B cell (primary cell): Measurements from ENCODE around the gene PKMYT1. TPM values are rescaled to one million over a fixed set of nuclear protein-coding genes. Genes with fewer than 3 reads are reported as not detected.

Experiments
- ATAC-seq: fragments of 200-7000 bp; cut with Tn5 transposase; one replicate; pipeline ENCODE4 v1.10.0; 2021; ENCODE audit warnings: low read depth, mild to moderate bottlenecking, moderate number of reproducible peaks, moderate library complexity
- CTCF ChIA-PET: fragments of 350-600 bp; sonication (Branson Sonifier 250); formaldehyde crosslinking; loops from one replicate; lab custom pipeline; 2021; ENCODE audit warnings: antibody characterized with exemption, inconsistent platforms; lab: Charles Lee
- POLR2A ChIA-PET: fragments of 350-600 bp; sonication (Branson Sonifier 250); formaldehyde crosslinking; loops from one replicate; lab custom pipeline; 2021; ENCODE audit warnings: antibody characterized with exemption; lab: Charles Lee
- DNase-seq: peaks from one replicate; pipeline ENCODE4 v3.0.0; 2013
- H2AFZ ChIP-seq: 2 replicates; pipeline ENCODE4 v1.6.1; 2012; ENCODE audit warnings: mild to moderate bottlenecking, low read depth, low read length; ENCODE audit not compliant: insufficient read depth, poor library complexity, severe bottlenecking
- H3K27ac ChIP-seq, 2 donors: 1 replicate in 1 of 2; 2 replicates in 1 of 2; pipeline ENCODE4 v1.5.1; 2012 to 2013; ENCODE audit warnings: low read length in 2 of 2, mild to moderate bottlenecking in 2 of 2, moderate library complexity in 1 of 2
- H3K27me3 ChIP-seq, 4 experiments: fragments of 200-600 bp in 1 of 4; sonication (generic) in 1 of 4; replicated peaks in 1 of 4; 1 replicate in 2 of 4; 2 replicates in 2 of 4; pipeline versions ENCODE4 v1.6.1 to v1.7.0; 2013 to 2016; ENCODE audit warnings: low read length in 3 of 4, mild to moderate bottlenecking in 2 of 4, mixed read lengths in 1 of 4, moderate library complexity in 1 of 4; ENCODE audit not compliant: insufficient read depth in 4 of 4, control insufficient read depth in 3 of 4; ENCODE audit errors: control extremely low read depth in 1 of 4
- H3K36me3 ChIP-seq, 2 experiments: replicated peaks in 1 of 2; 1 replicate in 1 of 2; 2 replicates in 1 of 2; pipeline versions ENCODE4 v1.6.1 to v1.7.1; 2013; ENCODE audit warnings: low read length in 1 of 2; ENCODE audit not compliant: insufficient read depth in 2 of 2, control insufficient read depth in 1 of 2; ENCODE audit errors: control extremely low read depth in 1 of 2, extremely low read depth in 1 of 2
- H3K4me1 ChIP-seq, 2 donors: fragments of 200-600 bp in 1 of 2; sonication (generic) in 1 of 2; 1 replicate in 1 of 2; 2 replicates in 1 of 2; pipeline versions ENCODE4 v1.5.1 to v1.6.1; 2013 to 2017; ENCODE audit warnings: low read length in 2 of 2; ENCODE audit not compliant: control insufficient read depth in 2 of 2, insufficient read depth in 2 of 2
- H3K4me2 ChIP-seq: replicated peaks from 2 replicates; pipeline ENCODE3; 2012; ENCODE audit warnings: mild to moderate bottlenecking, low read depth, low read length; ENCODE audit not compliant: poor library complexity, severe bottlenecking
- H3K4me3 ChIP-seq, 5 experiments: fragments of 200-600 bp in 1 of 5; sonication (generic) in 1 of 5; 1 replicate in 3 of 5; 2 replicates in 2 of 5; pipeline versions ENCODE4 v1.5.1 to v1.7.0; 2011 to 2016; ENCODE audit warnings: low read length in 4 of 5, mild to moderate bottlenecking in 4 of 5, low read depth in 2 of 5, control low read depth in 1 of 5, moderate library complexity in 1 of 5; ENCODE audit not compliant: insufficient read depth in 1 of 5; ENCODE audit errors: control extremely low read depth in 1 of 5, extremely low read depth in 1 of 5
- H3K79me2 ChIP-seq: fragments of 200-600 bp; sonication (generic); one replicate; pipeline ENCODE4 v1.6.0; 2016; ENCODE audit warnings: low read length; ENCODE audit not compliant: control insufficient read depth, insufficient read depth
- H3K9ac ChIP-seq: fragments of 200-600 bp; sonication (generic); 2 replicates; pipeline ENCODE4 v1.6.1; 2017; ENCODE audit warnings: mild to moderate bottlenecking, low read length, moderate library complexity
- H3K9me3 ChIP-seq, 3 donors: one replicate each; pipeline versions ENCODE4 v1.6.1 to v1.7.1; 2013; ENCODE audit warnings: low read length in 2 of 3; ENCODE audit not compliant: control insufficient read depth in 2 of 3, insufficient read depth in 1 of 3; ENCODE audit errors: control extremely low read depth in 1 of 3
- H4K20me1 ChIP-seq: 2 replicates; pipeline ENCODE4 v1.6.0; 2012; ENCODE audit warnings: mild to moderate bottlenecking, low read length; ENCODE audit not compliant: insufficient read depth, control insufficient read depth, poor library complexity, severe bottlenecking
- H3K27ac Mint-ChIP-seq: one replicate; pipeline ENCODE4 v1.8.0; 2021; ENCODE audit warnings: mixed read lengths
- H3K27me3 Mint-ChIP-seq: one replicate; pipeline ENCODE4 v1.8.0; 2021; ENCODE audit warnings: mixed read lengths
- H3K4me1 Mint-ChIP-seq: one replicate; pipeline ENCODE4 v1.8.0; 2021; ENCODE audit warnings: mixed read lengths
- H3K4me3 Mint-ChIP-seq: one replicate; pipeline ENCODE4 v1.8.0; 2021; ENCODE audit warnings: mixed read lengths
- H3K9me3 Mint-ChIP-seq: one replicate; pipeline ENCODE4 v1.8.0; 2022; ENCODE audit warnings: mixed read lengths; ENCODE audit not compliant: insufficient read depth
- EZH2 ChIP-seq: IDR thresholded peaks from 2 replicates; pipeline ENCODE4 v1.6.1; 2012; ENCODE audit warnings: borderline replicate concordance, low read depth, mild to moderate bottlenecking, moderate library complexity, low read length; ENCODE audit not compliant: insufficient read depth, poor library complexity, severe bottlenecking
- WGBS: methylation state at CpG from one replicate; pipeline ENCODE4 v1.1.5; 2013; ENCODE audit warnings: missing lambda C conversion rate; ENCODE audit not compliant: insufficient coverage; 5-methylcytosine and 5-hydroxymethylcytosine counted together
- intact Hi-C: fragments of 100-400 bp; cut with micrococcal nuclease; formaldehyde crosslinking; loops from one replicate; pipeline ENCODE4 v1.10.0; 2022
- polyA plus RNA-seq: library from polyadenylated mRNA; depleted of rRNA; stranded (reverse); fragments of >200 nt; gene quantifications from 2 replicates; pipeline ENCODE4 v1.2.3, GENCODE V29; 2012
- total RNA-seq, 2 donors: library from RNA; stranded (reverse); fragments of 120-200 nt in 1 of 2; gene quantifications; 1 replicate in 1 of 2; 2 replicates in 1 of 2; pipeline versions ENCODE4 v1.2.3 to v1.2.4, GENCODE V29; 2013 to 2022
- TF ChIP-seq, protein P1 (sequence below): fragments of 200-600 bp; IDR thresholded peaks from one replicate; pipeline ENCODE4 v1.8.0; 2022; ENCODE audit warnings: antibody characterized with exemption, mild to moderate bottlenecking

Gene PKMYT1
- total and polyA plus RNA-seq, 2 donors (not counting 1 experiment from before 2014, with no cell fraction given) = 0.67 to 2.6 TPM

DNA sequence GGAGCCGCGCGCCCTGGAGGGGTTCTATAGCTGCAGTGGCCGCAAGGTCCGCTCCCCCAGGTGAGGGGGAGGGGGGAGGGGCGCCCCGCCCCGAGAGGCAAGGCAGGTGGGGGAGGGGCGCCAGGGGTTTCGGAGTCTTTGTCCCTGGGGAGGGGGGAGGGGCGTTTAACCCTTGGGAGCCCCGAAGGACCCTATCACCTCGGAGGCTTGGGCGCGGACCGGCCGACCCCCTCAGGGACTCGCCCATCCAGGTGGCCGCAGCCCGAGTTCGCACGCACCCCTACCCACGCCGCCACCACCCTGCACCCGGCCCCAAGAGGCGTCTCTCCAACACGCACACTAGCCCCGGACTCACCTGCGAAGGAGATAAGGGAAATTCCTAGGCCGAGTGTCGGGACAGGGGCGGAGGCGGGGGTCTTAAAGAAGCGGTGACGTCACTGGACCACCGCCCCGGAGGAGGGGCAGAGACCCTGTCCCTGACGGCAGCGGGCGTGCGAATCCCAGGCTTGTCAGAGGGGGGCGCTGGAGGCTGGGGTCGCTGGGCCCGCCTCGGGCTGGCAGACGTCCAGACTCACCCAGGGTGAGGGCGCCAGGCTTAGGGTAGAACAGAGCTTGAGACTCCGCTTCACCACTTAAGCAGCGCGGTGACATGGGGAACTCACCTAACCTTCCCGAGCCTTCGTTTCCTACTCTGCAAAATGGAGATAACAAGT is 37.7 kb upstream of the PKMYT1 start, which contains the start of gene CLDN6:
Gene CLDN6, minus strand, starts transcription at position 390 of the 713 bp plus-strand sequence. CDS start 2,162 bp downstream, outside the sequence.
- Histone ChIP-seq H3K79me2 (no peaks in the 10 kb centered on the region), H4K20me1 (no peaks in the 10 kb centered on the region), H3K27me3 (peaks cover 0 to 19% (median 8%) of the 10 kb centered on the region in 4 experiments), H3K27ac (no peak within 1 kb of the TSS), H3K9ac (no peak within 1 kb of the TSS), H3K4me1 (peaks cover 27 to 41% of the 10 kb centered on the region in 2 donors), H3K36me3 (no peaks in the 10 kb centered on the region), H3K4me2 (peak within 1 kb of the TSS; percentile 19), H3K9me3 (peaks cover 0 to 4% (median 0%) of the 10 kb centered on the region in 3 donors), H2AFZ (no peak within 1 kb of the TSS), H3K4me3 (no peak within 1 kb of the TSS)
- H3K27ac Mint-ChIP-seq = peak within 1 kb of the TSS; percentile 41
- H3K4me1 Mint-ChIP-seq = peaks cover 31% of the 10 kb centered on the region
- 15% methylated on average over 35 of the region's 52 CpGs for WGBS
- no peak for TF ChIP-seq EZH2
- TF ChIP-seq, protein P1, sequence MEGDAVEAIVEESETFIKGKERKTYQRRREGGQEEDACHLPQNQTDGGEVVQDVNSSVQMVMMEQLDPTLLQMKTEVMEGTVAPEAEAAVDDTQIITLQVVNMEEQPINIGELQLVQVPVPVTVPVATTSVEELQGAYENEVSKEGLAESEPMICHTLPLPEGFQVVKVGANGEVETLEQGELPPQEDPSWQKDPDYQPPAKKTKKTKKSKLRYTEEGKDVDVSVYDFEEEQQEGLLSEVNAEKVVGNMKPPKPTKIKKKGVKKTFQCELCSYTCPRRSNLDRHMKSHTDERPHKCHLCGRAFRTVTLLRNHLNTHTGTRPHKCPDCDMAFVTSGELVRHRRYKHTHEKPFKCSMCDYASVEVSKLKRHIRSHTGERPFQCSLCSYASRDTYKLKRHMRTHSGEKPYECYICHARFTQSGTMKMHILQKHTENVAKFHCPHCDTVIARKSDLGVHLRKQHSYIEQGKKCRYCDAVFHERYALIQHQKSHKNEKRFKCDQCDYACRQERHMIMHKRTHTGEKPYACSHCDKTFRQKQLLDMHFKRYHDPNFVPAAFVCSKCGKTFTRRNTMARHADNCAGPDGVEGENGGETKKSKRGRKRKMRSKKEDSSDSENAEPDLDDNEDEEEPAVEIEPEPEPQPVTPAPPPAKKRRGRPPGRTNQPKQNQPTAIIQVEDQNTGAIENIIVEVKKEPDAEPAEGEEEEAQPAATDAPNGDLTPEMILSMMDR = no peak
- CTCF ChIA-PET = interaction anchor here (1.0 kb wide), 1 partner anchor 14 kb away, joined by 4 read pairs; no protein-coding TSS in a partner anchor
- intact Hi-C loops = no loop called here
- POLR2A ChIA-PET = no interaction called here
- H3K4me3 Mint-ChIP-seq = no peak within 1 kb of the TSS
- ATAC-seq (no peak), DNase-seq (no peak)
- peaks cover 22% of the 10 kb centered on the region for H3K27me3 Mint-ChIP-seq
- H3K9me3 Mint-ChIP-seq = no peaks in the 10 kb centered on the region

DNA sequence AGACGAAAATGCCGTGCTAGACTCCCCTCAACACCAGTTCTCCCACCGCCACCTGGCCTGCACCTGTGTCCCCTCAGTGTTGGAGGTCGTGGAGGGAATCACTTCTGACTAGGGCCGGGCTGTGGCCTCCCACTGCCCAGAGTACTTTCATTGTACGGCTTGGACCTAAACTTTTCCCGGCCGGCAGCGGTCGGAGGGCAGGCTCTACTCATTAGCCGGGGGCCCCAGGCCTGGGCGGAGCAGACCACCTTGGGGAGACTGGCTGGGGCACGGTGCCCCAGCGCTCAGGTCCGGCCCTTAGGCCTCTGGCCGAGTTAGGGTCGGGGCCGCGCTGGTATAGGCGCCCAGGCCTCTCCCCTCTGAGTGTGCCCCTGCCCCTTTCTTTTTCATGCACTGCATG is 37.1 kb upstream of the PKMYT1 start:
- Mint-ChIP-seq H3K4me1 (peaks cover 25% of the 10 kb centered on the region), H3K27me3 (peaks cover 22% of the 10 kb centered on the region), H3K27ac (no peak overlapping the region), H3K4me3 (no peak overlapping the region), H3K9me3 (no peaks in the 10 kb centered on the region)
- ATAC-seq = no peak
- Histone ChIP-seq H2AFZ (no peak overlapping the region), H3K27me3 (peaks cover 0 to 20% (median 10%) of the 10 kb centered on the region in 4 experiments), H3K4me1 (peaks cover 21 to 35% of the 10 kb centered on the region in 2 donors), H4K20me1 (no peaks in the 10 kb centered on the region), H3K9ac (no peak overlapping the region), H3K36me3 (no peaks in the 10 kb centered on the region), H3K9me3 (peaks cover 0 to 4% (median 0%) of the 10 kb centered on the region in 3 donors), H3K79me2 (no peaks in the 10 kb centered on the region), H3K4me2 (no peak overlapping the region), H3K27ac (no peak overlapping the region), H3K4me3 (no peak overlapping the region)
- ChIA-PET CTCF (no interaction called here), POLR2A (no interaction called here)
- 95% methylated on average over 20 of the region's 20 CpGs for WGBS
- DNase-seq = no peak
- TF ChIP-seq, protein P1 = no peak
- no peak for TF ChIP-seq EZH2
- intact Hi-C loops = no loop called here
